ENCODE results near the gene EMP1.

The EMP1 gene

GRCh38 chr12:13171921-13172859 lies 24.3 kb upstream of the EMP1 start:
- DNase-seq, result peak in 1 of 58 donors; percentile 14

DNA sequence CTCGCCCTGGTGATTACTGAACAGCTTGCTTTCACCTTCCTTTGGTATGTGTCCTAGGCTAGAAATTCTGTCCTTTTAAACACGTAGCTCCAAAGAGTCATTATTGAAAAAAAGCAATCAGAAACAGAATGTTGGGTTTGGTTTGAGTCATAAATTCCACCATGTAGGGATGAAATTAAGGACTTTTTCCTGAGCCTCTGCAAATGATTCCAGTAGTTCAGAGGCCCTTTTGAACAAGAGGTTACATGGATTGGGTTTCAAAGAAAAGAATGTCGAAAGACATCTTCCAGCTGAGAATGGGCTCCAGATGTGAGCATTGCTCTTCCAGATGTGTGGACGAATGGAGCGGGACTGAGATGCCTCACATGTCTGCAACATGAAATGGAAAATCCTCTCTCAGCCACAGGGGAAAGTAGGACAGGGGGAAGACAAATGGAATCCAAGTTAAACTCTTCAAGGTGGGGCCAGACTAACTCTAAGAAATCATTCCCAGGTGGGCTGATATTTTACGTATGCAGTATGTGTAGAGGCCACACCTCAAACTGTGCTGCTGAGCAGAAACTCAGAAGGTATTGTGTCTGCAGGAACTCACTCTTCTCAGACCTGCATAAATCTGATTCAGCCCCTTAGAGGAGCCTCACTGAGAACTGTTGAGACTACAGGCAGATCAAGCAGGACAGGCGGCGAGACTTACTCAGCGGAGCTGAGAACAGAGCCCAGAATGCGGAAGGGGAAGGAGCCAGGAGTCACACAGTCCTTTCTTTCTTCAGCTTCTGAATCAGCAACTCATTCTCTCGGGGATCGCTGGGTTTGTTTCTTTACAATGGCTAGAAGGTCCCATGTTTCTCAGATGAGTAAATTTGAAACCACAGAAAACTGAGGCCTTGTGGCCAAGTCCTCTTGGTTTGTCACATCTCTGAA lies 23.3 kb upstream of the EMP1 start:
- DNase-seq, result peak in 16 of 58 donors; percentile 8 to 69 (median 21)

DNA sequence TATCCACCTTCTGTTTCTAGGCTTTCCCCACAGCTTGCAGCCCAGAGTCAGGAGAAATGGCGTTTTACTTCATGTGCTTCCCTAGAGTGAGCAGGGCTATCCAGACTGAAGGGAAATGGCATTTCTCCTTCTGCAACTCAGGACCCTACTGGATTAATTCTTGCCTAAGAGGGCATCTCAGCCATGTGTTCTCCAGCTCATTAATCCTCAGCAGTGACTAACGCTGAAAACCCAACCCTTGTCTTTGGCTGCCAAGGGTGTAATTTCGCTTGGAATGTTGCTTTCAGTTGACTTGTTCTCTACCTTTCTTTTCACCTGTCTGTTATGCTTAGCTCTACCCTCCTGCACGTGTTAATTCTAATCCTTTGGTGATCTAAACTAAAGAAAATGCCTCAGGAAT lies 21.0 kb upstream of the EMP1 start:
- no peak for DNase-seq

DNA sequence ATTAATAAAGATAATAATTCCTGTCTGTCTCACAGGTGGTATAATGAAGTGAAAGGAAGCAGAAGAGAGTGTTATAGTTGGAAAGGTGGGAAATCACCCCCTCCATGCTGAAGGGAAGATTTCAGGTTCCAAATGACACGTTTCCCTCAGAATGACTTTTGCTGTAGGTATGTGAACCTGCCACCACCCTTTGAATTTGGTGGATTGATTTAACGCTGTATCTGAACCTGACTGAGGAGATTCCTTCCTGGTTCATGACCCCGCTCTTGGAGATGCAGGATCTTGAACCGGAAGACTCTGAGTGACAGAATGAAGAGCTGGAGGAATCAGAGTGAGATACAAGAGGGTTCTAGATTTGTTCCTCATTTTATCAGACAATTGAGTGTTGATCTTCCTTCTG lies 20.3 kb upstream of the EMP1 start:
- DNase-seq, result no peak

GRCh38 chr12:13177373-13177772 lies 19.2 kb upstream of the EMP1 start:
- peak in 1 of 58 donors; percentile 8 for DNase-seq

DNA sequence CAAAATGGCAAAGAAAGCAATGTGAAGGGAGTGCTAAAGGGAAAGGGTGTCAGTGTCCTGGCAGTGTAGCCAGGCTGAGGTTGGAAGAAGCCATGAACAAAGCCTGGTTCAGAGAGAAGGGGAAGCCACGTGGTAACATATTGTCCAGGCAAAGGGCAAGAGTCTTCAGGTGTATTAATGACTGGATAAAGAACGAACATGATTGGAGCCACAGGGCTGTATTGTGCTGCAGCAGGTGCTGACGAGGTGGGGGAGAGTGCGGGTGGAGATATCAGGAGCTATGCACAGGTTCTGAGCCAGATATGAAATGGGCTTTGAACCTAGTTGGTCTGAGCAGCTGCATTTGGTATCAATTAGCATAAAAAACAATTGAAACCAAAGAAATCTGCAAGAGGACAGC lies 18.6 kb upstream of the EMP1 start:
- no peak for DNase-seq

- DNase-seq, result peak in 4 of 58 donors; percentile 12 to 34 (median 24)
Observed at GRCh38 chr12:13178568-13179210, 17.8 kb upstream of the EMP1 start.

DNA sequence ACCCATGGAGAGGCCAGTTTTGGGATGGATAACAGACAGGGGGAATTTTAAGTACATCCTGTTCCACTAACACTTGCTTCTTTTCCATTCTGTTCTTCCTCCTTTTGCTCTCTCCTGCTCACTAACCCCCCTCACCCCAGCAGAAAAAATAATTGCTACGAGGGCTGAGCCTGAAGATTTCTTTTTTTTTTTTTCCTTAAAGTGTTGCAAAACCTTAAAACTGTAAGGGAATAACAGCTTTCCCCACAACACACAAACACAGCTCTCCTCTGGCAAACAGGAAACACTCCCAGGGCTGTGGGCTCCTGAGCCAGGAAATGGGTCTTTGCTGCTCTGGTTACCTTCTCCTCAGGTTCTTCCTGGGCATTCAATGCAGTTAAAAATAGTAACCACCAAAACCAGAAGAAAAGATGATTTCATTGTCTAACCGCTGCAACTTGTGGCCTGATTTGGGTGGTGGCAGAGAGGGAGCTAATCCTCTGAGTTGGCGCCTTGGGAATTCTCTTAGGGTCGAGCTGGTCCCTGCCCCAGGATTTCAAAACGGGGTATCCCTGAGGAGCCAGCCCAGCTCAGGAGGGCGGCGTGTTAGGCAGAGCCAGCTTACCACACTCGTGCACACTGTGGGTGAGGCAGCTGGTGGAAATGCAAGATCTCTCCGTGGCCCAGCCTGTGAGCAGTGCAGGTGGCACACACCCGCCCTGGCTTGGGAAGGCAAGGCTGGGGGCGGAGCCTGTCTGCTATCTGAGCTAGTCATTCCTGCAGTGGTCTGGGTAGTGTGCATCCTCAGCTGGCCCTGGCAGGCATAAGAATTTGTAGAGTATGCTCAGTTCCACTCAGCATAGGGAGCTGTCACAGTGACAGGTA lies 17.1 kb upstream of the EMP1 start:
- DNase-seq, result peak in 10 of 58 donors; percentile 10 to 77 (median 30)

DNA sequence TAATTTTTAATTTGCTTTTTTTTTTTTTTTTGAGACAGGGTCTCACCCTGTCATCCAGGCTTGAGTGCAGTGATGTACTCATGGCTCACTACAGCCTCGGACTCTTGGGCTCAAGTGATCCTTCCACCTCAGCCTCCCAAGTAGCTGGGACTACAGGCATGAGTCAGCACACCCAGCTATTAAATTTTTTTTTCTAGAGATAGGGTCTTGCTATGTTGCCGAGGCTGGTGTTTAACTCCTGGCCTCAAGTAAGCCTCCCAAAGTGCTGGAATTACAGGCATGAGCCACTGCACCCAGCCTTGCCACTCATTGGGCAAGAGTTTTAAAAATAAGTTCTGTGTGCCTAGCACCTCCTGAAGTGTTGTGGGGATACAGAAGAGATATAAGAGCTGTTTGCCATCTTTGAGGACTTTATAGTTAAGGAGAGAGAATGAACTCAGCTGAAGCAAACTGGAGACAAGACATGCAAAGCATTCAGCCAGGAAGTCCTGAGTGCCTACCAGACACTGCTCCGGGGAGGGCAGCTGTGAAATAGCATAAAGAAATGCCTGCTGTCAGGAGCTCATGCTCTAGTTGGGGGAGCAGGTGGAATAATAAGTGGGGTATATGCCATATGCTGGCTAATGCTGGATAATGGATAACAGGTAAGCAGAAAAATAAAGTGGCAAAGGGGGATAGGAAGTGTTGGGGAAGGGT lies 15.0 kb upstream of the EMP1 start:
- DNase-seq, result no peak

DNA sequence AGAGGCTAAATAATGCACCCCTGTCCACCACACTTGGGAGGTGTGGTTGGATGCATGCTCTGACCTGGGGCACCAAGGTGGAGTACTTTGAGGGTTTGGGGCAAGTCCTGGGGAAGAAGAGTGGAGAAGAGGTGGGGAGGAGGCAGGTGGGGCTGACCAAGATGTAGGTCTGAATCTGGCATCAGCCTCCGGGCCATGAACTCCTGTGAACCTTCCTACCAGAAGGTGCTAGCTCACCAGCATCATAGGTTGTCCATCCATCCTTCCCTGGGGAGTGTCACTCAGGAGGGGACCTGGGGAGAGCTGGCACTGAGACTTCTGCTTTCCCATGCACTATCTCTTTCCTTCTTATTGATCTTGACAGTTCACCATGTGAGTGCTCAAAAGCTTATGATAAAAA lies 13.6 kb upstream of the EMP1 start:
- no peak for DNase-seq

DNA sequence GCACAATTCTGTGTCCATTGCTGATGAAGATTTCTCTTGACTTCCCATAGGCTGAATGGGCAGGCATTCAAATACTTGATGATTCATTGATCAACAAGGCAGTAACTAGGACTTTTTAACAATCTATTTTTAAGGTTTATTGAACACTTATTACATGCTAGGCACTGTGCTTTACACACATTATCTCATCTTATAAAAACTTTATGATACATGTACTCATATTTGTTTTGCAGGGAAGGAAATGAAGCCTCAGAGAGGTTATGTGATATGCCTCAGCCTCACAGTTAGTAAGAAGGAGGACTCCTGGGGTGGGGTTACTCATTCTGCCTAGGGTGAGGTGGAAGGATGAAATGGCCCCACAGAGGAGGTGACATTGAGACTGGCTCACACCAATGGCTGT lies 12.9 kb upstream of the EMP1 start:
- DNase-seq, result no peak

GRCh38 chr12:13186302-13186701 lies 10.2 kb upstream of the EMP1 start:
- no peak for DNase-seq

- no peak for DNase-seq
Observed at GRCh38 chr12:13187399-13187798, 9.1 kb upstream of the EMP1 start.

- DNase-seq, result peak in 6 of 58 donors; percentile 8 to 52 (median 14)
Observed at GRCh38 chr12:13189264-13189663, 7.3 kb upstream of the EMP1 start.

GRCh38 chr12:13190275-13190674 lies 6.3 kb upstream of the EMP1 start:
- DNase-seq, result no peak

GRCh38 chr12:13192719-13193118 lies 3.8 kb upstream of the EMP1 start:
- DNase-seq, result no peak

GRCh38 chr12:13193505-13194231 lies 2.9 kb upstream of the EMP1 start:
- DNase-seq, result peak in 2 of 58 donors; percentile 20 to 26

DNA sequence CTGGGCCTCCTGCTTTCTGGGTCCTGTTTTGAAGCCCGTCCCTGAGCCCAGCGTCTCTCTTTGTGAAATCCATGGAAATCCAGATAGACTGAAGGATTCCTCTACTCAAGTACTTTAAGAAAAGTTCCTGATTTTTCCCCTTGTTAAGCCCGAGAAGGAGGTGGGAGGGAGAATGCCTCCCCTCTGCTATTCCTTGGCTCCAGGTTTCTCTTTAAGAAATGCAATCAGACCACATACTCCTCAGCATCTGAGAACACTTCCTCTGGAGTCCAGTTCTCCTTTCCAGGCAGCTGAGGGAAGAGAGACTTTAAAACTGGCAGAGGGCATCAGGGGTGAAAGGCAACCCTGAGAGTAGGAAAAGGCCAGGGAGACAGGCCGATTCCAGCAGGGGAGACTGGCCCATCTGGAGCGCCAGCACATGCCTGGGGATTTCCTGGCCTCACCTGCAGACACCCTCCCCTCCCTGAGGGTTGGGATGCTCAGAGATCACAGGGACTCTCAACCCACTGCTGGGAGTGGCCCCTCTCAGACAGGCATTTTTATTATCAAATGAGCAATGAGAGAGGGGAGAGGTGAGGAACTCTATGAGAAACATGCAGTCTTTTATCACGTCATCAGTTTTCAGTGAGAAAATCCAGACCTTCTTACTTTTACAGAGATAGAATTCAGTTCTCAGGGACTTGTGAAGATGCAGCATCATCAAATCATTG lies 2.0 kb upstream of the EMP1 start:
- no peak for DNase-seq
